HepG2 (cell line): ENCODE data around the gene TMED5. TPM values are rescaled to one million over a fixed set of nuclear protein-coding genes. Genes with fewer than 3 reads are reported as not detected.

ENCODE experiments used
- CREB1 ChIP-seq, 2 experiments: fragments of 450-650 bp in 1 of 2; IDR thresholded peaks; 2 replicates each; pipeline ENCODE4 v1.6.1; 2016 to 2017; ENCODE audit warnings: control low read depth in 1 of 2, mild to moderate bottlenecking in 1 of 2, missing compliant biosample characterization in 1 of 2, missing genetic modification characterization in 1 of 2
- ETV5 ChIP-seq: IDR thresholded peaks from 2 replicates; pipeline ENCODE4 v1.6.1; 2018; ENCODE audit warnings: missing biosample characterization, missing genetic modification reagents, inconsistent platforms, borderline replicate concordance
- FOSL2 ChIP-seq: sonication (generic); formaldehyde crosslinking; IDR thresholded peaks from 2 replicates; pipeline ENCODE4 v1.4.0; 2020; ENCODE audit warnings: missing genetic modification reagents
- GATAD1 ChIP-seq: IDR thresholded peaks from 2 replicates; pipeline ENCODE4 v1.6.1; 2016; ENCODE audit warnings: missing genetic modification reagents, missing compliant biosample characterization
- HNF4A ChIP-seq: sonication (generic); formaldehyde crosslinking; IDR thresholded peaks from 2 replicates; pipeline ENCODE4 v1.4.0; 2020; ENCODE audit warnings: missing genetic modification reagents
- HNRNPH1 ChIP-seq: fragments of 200-400 bp; formaldehyde crosslinking; optimal IDR thresholded peaks from 2 replicates; pipeline ENCODE3; 2017; ENCODE audit warnings: mild to moderate bottlenecking, low read depth, low read length
- IRX3 ChIP-seq: sonication (generic); formaldehyde crosslinking; IDR thresholded peaks from 2 replicates; pipeline ENCODE4 v1.8.1; 2023; ENCODE audit warnings: mild to moderate bottlenecking, low read depth, missing genetic modification reagents, borderline replicate concordance
- RORA ChIP-seq: sonication (generic); formaldehyde crosslinking; IDR thresholded peaks from 2 replicates; pipeline ENCODE4 v1.5.0; 2020; ENCODE audit warnings: mild to moderate bottlenecking, missing genetic modification reagents, moderate library complexity
- SIN3B ChIP-seq: fragments of 150-350 bp; IDR thresholded peaks from 2 replicates; pipeline ENCODE4 v1.6.1; 2014; ENCODE audit warnings: low read length
- ZNF296 ChIP-seq: sonication (generic); formaldehyde crosslinking; conservative IDR thresholded peaks from 2 replicates; pipeline ENCODE4 v1.5.0; 2020; ENCODE audit warnings: mild to moderate bottlenecking, missing genetic modification reagents
- ZNF713 ChIP-seq: sonication (generic); formaldehyde crosslinking; IDR thresholded peaks from 2 replicates; pipeline ENCODE4 v1.4.0; 2020; ENCODE audit warnings: mild to moderate bottlenecking, missing genetic modification reagents
- ZNF781 ChIP-seq: sonication (generic); formaldehyde crosslinking; IDR thresholded peaks from 2 replicates; pipeline ENCODE4 v1.5.1; 2020; ENCODE audit warnings: borderline replicate concordance, mild to moderate bottlenecking, missing genetic modification reagents; ENCODE audit errors: not compliant biosample characterization
- ZNF839 ChIP-seq: sonication (generic); formaldehyde crosslinking; IDR thresholded peaks from 2 replicates; pipeline ENCODE4 v1.4.0; 2020; ENCODE audit warnings: missing genetic modification reagents, mild to moderate bottlenecking, borderline replicate concordance
- polyA plus RNA-seq, 8 experiments: library from polyadenylated mRNA; depleted of rRNA in 3 of 8; stranded (reverse) in 7 of 8; unstranded in 1 of 8; fragments of >200 nt; fragmentation: Illumina TruSeq in 4 of 8; extraction: Trizol in 4 of 8; gene quantifications; 2 replicates each; pipeline versions ENCODE4 v1.2.1 to v1.2.3, GENCODE V29; 2011 to 2016; ENCODE audit warnings: low read depth in 4 of 8, missing spikeins in 1 of 8, mixed read lengths in 1 of 8; ENCODE audit not compliant: insufficient read depth in 1 of 8
- total RNA-seq, 5 experiments: library from RNA; depleted of rRNA; stranded (reverse); fragments of >200 nt; fragmentation: Illumina TruSeq; extraction: Trizol; gene quantifications; 2 replicates each; pipeline ENCODE4 v1.2.3, GENCODE V29; 2016; ENCODE audit warnings: low read depth in 1 of 5
- TF ChIP-seq, protein P1 (sequence below): sonication (generic); formaldehyde crosslinking; IDR thresholded peaks from 2 replicates; pipeline ENCODE4 v1.4.0; 2020; ENCODE audit warnings: mild to moderate bottlenecking, missing genetic modification reagents, borderline replicate concordance
- TF ChIP-seq, protein P2 (sequence below): sonication (generic); formaldehyde crosslinking; IDR thresholded peaks from 2 replicates; pipeline ENCODE4 v1.4.0; 2020; ENCODE audit warnings: mild to moderate bottlenecking, low read depth, missing genetic modification reagents
- TF ChIP-seq, protein P3 (sequence below): IDR thresholded peaks from 2 replicates; pipeline ENCODE4 v1.6.1; 2016; ENCODE audit warnings: low read depth, control low read depth
- TF ChIP-seq, protein P4 (sequence below): sonication (generic); formaldehyde crosslinking; IDR thresholded peaks from 2 replicates; pipeline ENCODE4 v1.5.1; 2020; ENCODE audit warnings: missing genetic modification reagents, mild to moderate bottlenecking, borderline replicate concordance
- TF ChIP-seq, protein P5 (sequence below): sonication (generic); formaldehyde crosslinking; IDR thresholded peaks from 2 replicates; pipeline ENCODE4 v1.4.0; 2020; ENCODE audit warnings: missing genetic modification reagents

TMED5 gene
- total and polyA plus RNA-seq, 2 of the 13 experiments (the other 11 are each of a cell fraction or from before 2014, with no cell fraction given): 58.1 to 99.0 TPM

DNA sequence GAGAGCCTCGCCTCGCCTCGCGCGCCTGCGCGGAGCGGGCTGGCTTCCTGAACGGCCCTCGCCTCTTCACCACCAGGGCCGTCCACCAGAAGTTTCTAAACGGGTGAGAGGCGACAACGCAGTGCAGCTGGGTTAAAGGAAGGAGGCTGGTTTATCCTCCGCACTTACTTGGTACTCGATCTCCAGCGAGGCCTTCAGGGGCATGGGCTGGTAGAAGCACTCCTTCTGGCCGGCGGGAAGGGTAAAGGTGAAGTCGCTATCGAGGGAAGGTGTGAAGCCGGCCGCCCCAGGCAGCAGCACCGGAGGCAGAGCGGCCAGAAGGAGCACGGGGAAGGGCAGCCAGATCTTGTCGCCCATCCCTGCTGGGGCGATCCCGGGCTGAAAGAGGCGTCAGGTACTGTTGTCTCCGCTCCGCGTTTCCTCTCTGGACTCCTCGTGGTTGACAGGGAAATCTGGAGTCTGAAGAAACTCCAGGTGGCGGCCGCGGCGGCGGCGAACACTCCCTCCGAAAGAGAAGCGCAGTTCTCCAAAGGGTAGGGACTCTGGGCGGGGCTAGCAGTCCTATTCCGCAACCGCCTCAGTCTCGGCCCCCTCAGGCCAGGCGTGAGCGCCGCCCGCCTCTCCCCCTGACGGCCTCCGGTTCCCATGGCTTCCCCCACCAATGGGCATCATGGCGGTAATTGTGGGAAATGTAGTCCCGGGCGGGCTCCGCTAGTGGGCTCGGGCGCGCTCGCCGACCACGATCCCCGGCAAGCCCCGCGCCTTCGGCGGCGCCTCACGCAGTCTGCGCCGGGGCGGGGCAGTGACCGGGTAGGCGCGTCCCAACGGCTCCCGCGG lies at the start of gene TMED5 (continued):
- TF ChIP-seq ZNF781 (CRISPR knock-in tag) (peak; percentile 96), ZNF713 (no peak), ZNF296 (CRISPR knock-in tag) (no peak; the same call in 1 of the 2 replicates), SIN3B (no peak), HNRNPH1 (no peak), HNF4A (CRISPR knock-in tag) (peak; percentile 25; the same call in 1 of the 2 replicates), ZNF839 (CRISPR knock-in tag) (peak; percentile 69; the same call in 1 of the 2 replicates), IRX3 (CRISPR knock-in tag) (no peak), GATAD1 (CRISPR knock-in tag) (peak; percentile 86), ETV5 (CRISPR knock-in tag) (peak; percentile 8; the same call in 1 of the 2 replicates), CREB1 (IDR thresholded peaks at IDR 0.05) (peak; percentile 76), CREB1 (CRISPR knock-in tag; IDR thresholded peaks at IDR 0.05) (peak; percentile 78), RORA (CRISPR knock-in tag) (no peak), FOSL2 (CRISPR knock-in tag) (0 out of 2 replicates have a peak, but pooled peaks have one; percentile 7)
- TF ChIP-seq, protein P1, sequence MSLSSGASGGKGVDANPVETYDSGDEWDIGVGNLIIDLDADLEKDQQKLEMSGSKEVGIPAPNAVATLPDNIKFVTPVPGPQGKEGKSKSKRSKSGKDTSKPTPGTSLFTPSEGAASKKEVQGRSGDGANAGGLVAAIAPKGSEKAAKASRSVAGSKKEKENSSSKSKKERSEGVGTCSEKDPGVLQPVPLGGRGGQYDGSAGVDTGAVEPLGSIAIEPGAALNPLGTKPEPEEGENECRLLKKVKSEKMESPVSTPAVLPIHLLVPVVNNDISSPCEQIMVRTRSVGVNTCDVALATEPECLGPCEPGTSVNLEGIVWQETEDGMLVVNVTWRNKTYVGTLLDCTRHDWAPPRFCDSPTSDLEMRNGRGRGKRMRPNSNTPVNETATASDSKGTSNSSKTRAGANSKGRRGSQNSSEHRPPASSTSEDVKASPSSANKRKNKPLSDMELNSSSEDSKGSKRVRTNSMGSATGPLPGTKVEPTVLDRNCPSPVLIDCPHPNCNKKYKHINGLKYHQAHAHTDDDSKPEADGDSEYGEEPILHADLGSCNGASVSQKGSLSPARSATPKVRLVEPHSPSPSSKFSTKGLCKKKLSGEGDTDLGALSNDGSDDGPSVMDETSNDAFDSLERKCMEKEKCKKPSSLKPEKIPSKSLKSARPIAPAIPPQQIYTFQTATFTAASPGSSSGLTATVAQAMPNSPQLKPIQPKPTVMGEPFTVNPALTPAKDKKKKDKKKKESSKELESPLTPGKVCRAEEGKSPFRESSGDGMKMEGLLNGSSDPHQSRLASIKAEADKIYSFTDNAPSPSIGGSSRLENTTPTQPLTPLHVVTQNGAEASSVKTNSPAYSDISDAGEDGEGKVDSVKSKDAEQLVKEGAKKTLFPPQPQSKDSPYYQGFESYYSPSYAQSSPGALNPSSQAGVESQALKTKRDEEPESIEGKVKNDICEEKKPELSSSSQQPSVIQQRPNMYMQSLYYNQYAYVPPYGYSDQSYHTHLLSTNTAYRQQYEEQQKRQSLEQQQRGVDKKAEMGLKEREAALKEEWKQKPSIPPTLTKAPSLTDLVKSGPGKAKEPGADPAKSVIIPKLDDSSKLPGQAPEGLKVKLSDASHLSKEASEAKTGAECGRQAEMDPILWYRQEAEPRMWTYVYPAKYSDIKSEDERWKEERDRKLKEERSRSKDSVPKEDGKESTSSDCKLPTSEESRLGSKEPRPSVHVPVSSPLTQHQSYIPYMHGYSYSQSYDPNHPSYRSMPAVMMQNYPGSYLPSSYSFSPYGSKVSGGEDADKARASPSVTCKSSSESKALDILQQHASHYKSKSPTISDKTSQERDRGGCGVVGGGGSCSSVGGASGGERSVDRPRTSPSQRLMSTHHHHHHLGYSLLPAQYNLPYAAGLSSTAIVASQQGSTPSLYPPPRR (CRISPR knock-in tag): no peak; the same call in 1 of the 2 replicates
- TF ChIP-seq, protein P2, sequence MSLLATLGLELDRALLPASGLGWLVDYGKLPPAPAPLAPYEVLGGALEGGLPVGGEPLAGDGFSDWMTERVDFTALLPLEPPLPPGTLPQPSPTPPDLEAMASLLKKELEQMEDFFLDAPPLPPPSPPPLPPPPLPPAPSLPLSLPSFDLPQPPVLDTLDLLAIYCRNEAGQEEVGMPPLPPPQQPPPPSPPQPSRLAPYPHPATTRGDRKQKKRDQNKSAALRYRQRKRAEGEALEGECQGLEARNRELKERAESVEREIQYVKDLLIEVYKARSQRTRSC (CRISPR knock-in tag): no peak
- TF ChIP-seq, protein P3, sequence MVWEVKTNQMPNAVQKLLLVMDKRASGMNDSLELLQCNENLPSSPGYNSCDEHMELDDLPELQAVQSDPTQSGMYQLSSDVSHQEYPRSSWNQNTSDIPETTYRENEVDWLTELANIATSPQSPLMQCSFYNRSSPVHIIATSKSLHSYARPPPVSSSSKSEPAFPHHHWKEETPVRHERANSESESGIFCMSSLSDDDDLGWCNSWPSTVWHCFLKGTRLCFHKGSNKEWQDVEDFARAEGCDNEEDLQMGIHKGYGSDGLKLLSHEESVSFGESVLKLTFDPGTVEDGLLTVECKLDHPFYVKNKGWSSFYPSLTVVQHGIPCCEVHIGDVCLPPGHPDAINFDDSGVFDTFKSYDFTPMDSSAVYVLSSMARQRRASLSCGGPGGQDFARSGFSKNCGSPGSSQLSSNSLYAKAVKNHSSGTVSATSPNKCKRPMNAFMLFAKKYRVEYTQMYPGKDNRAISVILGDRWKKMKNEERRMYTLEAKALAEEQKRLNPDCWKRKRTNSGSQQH (CRISPR knock-in tag): peak; percentile 93; the same call in 1 of the 2 replicates
- TF ChIP-seq, protein P4, sequence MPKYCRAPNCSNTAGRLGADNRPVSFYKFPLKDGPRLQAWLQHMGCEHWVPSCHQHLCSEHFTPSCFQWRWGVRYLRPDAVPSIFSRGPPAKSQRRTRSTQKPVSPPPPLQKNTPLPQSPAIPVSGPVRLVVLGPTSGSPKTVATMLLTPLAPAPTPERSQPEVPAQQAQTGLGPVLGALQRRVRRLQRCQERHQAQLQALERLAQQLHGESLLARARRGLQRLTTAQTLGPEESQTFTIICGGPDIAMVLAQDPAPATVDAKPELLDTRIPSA (CRISPR knock-in tag): peak; percentile 66; the same call in 1 of the 2 replicates
- TF ChIP-seq, protein P5, sequence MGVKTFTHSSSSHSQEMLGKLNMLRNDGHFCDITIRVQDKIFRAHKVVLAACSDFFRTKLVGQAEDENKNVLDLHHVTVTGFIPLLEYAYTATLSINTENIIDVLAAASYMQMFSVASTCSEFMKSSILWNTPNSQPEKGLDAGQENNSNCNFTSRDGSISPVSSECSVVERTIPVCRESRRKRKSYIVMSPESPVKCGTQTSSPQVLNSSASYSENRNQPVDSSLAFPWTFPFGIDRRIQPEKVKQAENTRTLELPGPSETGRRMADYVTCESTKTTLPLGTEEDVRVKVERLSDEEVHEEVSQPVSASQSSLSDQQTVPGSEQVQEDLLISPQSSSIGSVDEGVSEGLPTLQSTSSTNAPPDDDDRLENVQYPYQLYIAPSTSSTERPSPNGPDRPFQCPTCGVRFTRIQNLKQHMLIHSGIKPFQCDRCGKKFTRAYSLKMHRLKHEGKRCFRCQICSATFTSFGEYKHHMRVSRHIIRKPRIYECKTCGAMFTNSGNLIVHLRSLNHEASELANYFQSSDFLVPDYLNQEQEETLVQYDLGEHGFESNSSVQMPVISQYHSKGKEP (CRISPR knock-in tag): no peak
